AG09309 (cell line): ENCODE measurements around the gene HMGCS1.

Experiments
- DNase-seq: peaks from one replicate; pipeline ENCODE4 v3.0.0-alpha.2; 2010; ENCODE audit warnings: low read depth
- H3K4me3 ChIP-seq: 2 replicates; pipeline ENCODE4 v1.5.1; 2011; ENCODE audit warnings: mild to moderate bottlenecking, low read depth, low read length, moderate library complexity; ENCODE audit not compliant: control insufficient read depth
- CTCF ChIP-seq: IDR thresholded peaks from 2 replicates; pipeline ENCODE4 v1.5.1; 2011; ENCODE audit warnings: mild to moderate bottlenecking, low read depth, low read length, inconsistent platforms; ENCODE audit not compliant: insufficient read depth, control insufficient read depth; ENCODE audit errors: missing control alignments

Gene HMGCS1

GRCh38 chr5:43281840-43282658 is 31.2 kb downstream of the HMGCS1 start:
- H3K4me3 ChIP-seq: no peak overlapping the region
- DNase-seq: no peak
- no peak for TF ChIP-seq CTCF

DNA sequence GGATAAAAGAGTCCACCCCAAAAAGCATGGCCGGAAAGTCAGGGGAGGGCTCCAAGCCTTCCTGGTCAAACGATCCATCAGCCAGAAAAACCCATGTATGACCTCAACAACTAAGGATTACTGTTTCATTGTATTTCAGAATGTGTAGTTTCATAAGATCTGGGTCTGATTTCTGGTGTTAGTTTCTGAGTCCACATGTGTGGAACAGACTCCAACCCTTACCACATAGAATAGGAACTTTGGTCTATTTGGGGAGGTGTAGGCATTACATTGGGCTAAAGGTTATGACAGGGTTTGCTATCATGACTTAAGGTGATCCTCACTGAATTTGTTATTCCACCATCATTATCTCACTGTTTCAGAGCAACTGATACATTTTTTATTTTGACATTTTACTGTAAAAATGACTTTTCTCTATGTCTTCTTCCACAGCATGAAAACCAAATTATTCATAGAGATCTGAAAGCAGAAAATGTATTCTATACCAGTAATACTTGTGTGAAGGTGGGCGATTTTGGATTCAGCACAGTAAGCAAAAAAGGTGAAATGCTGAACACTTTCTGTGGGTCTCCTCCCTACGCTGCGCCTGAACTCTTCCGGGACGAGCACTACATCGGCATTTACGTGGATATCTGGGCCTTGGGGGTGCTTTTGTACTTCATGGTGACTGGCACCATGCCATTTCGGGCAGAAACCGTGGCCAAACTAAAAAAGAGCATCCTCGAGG is 33.5 kb downstream of the HMGCS1 start:
- no peak overlapping the region for H3K4me3 ChIP-seq
- DNase-seq: no peak
- TF ChIP-seq CTCF: no peak

DNA sequence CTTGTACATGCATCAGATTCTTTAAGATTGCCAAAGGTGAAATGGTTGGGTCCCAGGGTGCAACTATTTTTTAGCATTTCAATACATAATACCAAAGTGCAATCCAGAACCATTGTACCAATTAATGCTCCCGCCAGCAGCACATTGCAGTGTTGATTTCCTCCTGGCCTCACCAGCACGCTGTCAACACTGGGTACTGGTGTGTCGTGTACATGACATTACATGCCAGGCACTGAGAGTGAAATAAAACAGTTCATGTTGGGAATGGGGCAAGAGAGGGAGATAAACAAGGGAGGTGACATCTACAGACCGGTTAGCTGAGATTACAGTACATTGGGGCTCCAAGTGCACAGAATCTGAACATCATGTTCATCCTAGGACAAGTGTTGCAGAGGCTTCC is 37.8 kb downstream of the HMGCS1 start:
- no peak overlapping the region for H3K4me3 ChIP-seq
- no peak for TF ChIP-seq CTCF
- DNase-seq: no peak

DNA sequence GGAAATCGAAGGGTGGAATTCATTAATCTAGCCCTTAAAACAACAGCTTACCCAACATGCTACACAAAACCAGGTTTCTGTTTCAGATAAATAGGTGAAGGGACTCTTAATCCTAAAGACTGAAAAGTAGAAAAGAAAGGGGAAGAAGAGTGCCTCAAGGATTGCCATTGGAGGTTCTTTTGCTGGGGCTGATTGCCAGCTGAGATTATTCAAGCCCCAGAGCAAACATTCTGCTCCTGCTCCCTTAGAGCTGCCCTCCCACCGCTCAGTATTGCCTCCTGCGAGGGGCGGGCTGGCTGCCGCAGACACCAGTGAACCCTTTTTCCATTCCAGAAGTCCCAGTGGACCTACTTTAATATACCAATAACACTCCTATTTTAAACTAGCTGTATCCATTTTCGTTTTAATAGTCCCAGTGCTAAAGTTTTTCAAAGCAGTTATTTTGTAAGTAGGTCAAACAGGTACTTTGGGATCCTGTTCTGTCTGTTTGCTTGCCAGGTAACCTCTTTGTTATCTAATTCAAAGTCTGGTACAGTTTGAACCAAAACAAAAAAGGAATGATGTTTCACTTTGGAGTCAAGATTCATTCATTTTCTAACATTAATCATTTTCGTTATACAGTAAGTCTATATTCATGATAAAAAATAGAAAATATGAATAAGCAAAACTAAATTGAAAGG is 38.6 kb downstream of the HMGCS1 start:
- DNase-seq: no peak
- H3K4me3 ChIP-seq: no peak overlapping the region
- no peak for TF ChIP-seq CTCF

GRCh38 chr5:43273552-43273951 is 39.7 kb downstream of the HMGCS1 start:
- no peak for DNase-seq
- H3K4me3 ChIP-seq: no peak overlapping the region
- no peak for TF ChIP-seq CTCF

- no peak for DNase-seq
- TF ChIP-seq CTCF: no peak
- H3K4me3 ChIP-seq: no peak overlapping the region
These were observed 42.6 kb downstream of the HMGCS1 start for GRCh38 chr5:43270645-43271044.
